CD1c-positive myeloid dendritic cell (primary cell): ENCODE data around the gene NOTUM.
"Not testable (repeated sequence)": the region's sequence is repeated elsewhere in the genome, so short reads cannot be mapped to it uniquely, and the experiment has no call there.

ENCODE experiments used
- DNase-seq: peaks from one replicate; pipeline ENCODE4 v3.0.0-alpha.2; 2016; ENCODE audit errors: extremely low spot score

Gene NOTUM

GRCh38 chr17:81996232-81996756 is 35.3 kb upstream of the NOTUM start:
- no peak for DNase-seq

- DNase-seq: no peak
Measured at GRCh38 chr17:81995463-81996231, 34.7 kb upstream of the NOTUM start.

GRCh38 chr17:81994593-81995462 is 33.8 kb upstream of the NOTUM start:
- DNase-seq: no peak

GRCh38 chr17:81993729-81994592 is 33.0 kb upstream of the NOTUM start:
- DNase-seq: no peak

GRCh38 chr17:81992306-81993102 is 31.5 kb upstream of the NOTUM start:
- DNase-seq: no peak

- no peak for DNase-seq
Measured at GRCh38 chr17:81991684-81992305, 30.8 kb upstream of the NOTUM start.

GRCh38 chr17:81990836-81991683 is 30.1 kb upstream of the NOTUM start:
- no peak for DNase-seq

GRCh38 chr17:81987161-81987770 is 26.3 kb upstream of the NOTUM start:
- DNase-seq: no peak

- DNase-seq: no peak
Measured at GRCh38 chr17:81986606-81987005, 25.6 kb upstream of the NOTUM start.

GRCh38 chr17:81984773-81985410 is 23.9 kb upstream of the NOTUM start:
- DNase-seq: no peak

- DNase-seq: peak; percentile 44
Measured at GRCh38 chr17:81983639-81984373, 22.8 kb upstream of the NOTUM start.

GRCh38 chr17:81983011-81983638 is 22.1 kb upstream of the NOTUM start:
- DNase-seq: no peak

GRCh38 chr17:81981511-81981910 is 20.5 kb upstream of the NOTUM start:
- not testable (repeated sequence) for DNase-seq

GRCh38 chr17:81980707-81981343 is 19.8 kb upstream of the NOTUM start:
- DNase-seq: no peak

- no peak for DNase-seq
Measured at GRCh38 chr17:81980122-81980521, 19.1 kb upstream of the NOTUM start.

- DNase-seq: no peak
Measured at GRCh38 chr17:81978524-81979298, 17.7 kb upstream of the NOTUM start.
